Stomach (tissue), 9 donors: ENCODE measurements around the gene FAM47E. TPM values are rescaled to one million over a fixed set of nuclear protein-coding genes. Genes with fewer than 3 reads are reported as not detected.

Source experiments
- DNase-seq, 2 donors: peaks; one replicate each; pipeline versions ENCODE4 v3.0.0 to v3.0.0-alpha.2; 2013 to 2019
- H3K27ac ChIP-seq, 5 donors: fragments of 200-600 bp in 4 of 5; sonication (generic) in 4 of 5; one replicate each; pipeline ENCODE4 v1.5.1; 2013 to 2019; ENCODE audit warnings: mild to moderate bottlenecking in 1 of 5, moderate library complexity in 1 of 5
- H3K27me3 ChIP-seq, 3 donors: fragments of 200-600 bp; sonication (generic); one replicate each; pipeline ENCODE4 v1.5.1; 2017 to 2019; ENCODE audit warnings: mixed run types in 1 of 3
- H3K36me3 ChIP-seq, 4 donors: fragments of 200-600 bp; sonication (generic); 1 replicate in 3 of 4; 2 replicates in 1 of 4; pipeline ENCODE4 v1.5.1; 2016 to 2019
- H3K4me1 ChIP-seq, 4 donors: fragments of 200-600 bp; sonication (generic); one replicate each; pipeline ENCODE4 v1.5.1; 2016 to 2019
- H3K4me3 ChIP-seq, 4 donors: fragments of 200-600 bp; sonication (generic) in 3 of 4; one replicate each; pipeline ENCODE4 v1.5.1; 2016 to 2019; ENCODE audit warnings: mild to moderate bottlenecking in 1 of 4
- H3K9me3 ChIP-seq, 4 donors: fragments of 200-600 bp; sonication (generic); one replicate each; pipeline ENCODE4 v1.5.1; 2016 to 2019
- CTCF ChIP-seq, 7 experiments: fragments of 450-650 bp in 4 of 7; fragments of 200-600 bp in 3 of 7; sonication (generic) in 3 of 7; IDR thresholded peaks; one replicate each; pipeline ENCODE4 v1.5.1; 2016 to 2019; ENCODE audit warnings: antibody characterized with exemption in 7 of 7, control low read depth in 2 of 7, mild to moderate bottlenecking in 1 of 7
- EP300 ChIP-seq: sonication (generic); formaldehyde crosslinking; IDR thresholded peaks from one replicate; pipeline ENCODE4 v1.6.1; 2017; ENCODE audit warnings: antibody characterized with exemption
- POLR2A ChIP-seq, 4 donors: fragments of 450-650 bp; IDR thresholded peaks; one replicate each; pipeline ENCODE4 v1.6.1; 2016; ENCODE audit warnings: antibody characterized with exemption in 4 of 4, control low read depth in 2 of 4, mild to moderate bottlenecking in 1 of 4, moderate library complexity in 1 of 4
- POLR2AphosphoS5 ChIP-seq, 3 donors: sonication (generic); formaldehyde crosslinking; IDR thresholded peaks; one replicate each; pipeline ENCODE4 v1.6.1; 2016; ENCODE audit warnings: antibody characterized with exemption in 3 of 3
- WGBS, 5 donors: extraction: QIAGEN DNeasy Blood & Tissue Kit in 3 of 5; methylation state at CpG; one replicate each; pipeline versions ENCODE4 v1.1.5 to v1.1.7; 2013 to 2018; 5-methylcytosine and 5-hydroxymethylcytosine counted together
- intact Hi-C: fragments of 100-400 bp; cut with DNase I; formaldehyde crosslinking; loops from one replicate; pipeline ENCODE4 v1.15.1; 2023; ENCODE audit warnings: low total_unique reads
- polyA plus RNA-seq, 3 donors: library from polyadenylated mRNA; stranded (reverse); fragments of 200-250 nt; gene quantifications; one replicate each; pipeline ENCODE4 v1.2.3, GENCODE V29; 2013
- total RNA-seq, 5 donors: library from RNA; depleted of rRNA; stranded (reverse); fragments of >200 nt; gene quantifications; one replicate each; pipeline versions ENCODE4 v1.1.0 to v1.2.3, GENCODE V29; 2014 to 2016
- donor health status: healthy with polysubstance abuse.
- donor health status: Bipolar disorder and iron deficiency.
- donor health status: healthy.

The FAM47E gene
- total and polyA plus RNA-seq, 8 donors: under 0.01 to 10.8 (median 6.5) TPM; not detected in 1

GRCh38 chr4:76266627-76267026 is 15.1 kb downstream of the FAM47E start:
- intact Hi-C loops: no loop called here
- WGBS, 5 donors: 58 to 68% (median 68%) methylated on average over 3 of the region's 3 CpGs

GRCh38 chr4:76267811-76268210 is 16.3 kb downstream of the FAM47E start:
- Histone ChIP-seq H3K9me3 (no peaks in the 10 kb centered on the region), H3K36me3 (peaks cover 0 to 32% (median 4%) of the 10 kb centered on the region in 4 donors), H3K27ac (no peak overlapping the region), H3K27me3 (no peaks in the 10 kb centered on the region), H3K4me3 (no peak overlapping the region), H3K4me1 (peaks cover 0 to 7% (median 0%) of the 10 kb centered on the region in 4 donors)
- intact Hi-C loops: no loop called here
- no peak for TF ChIP-seq EP300
- TF ChIP-seq POLR2AphosphoS5 (IDR thresholded peaks at IDR 0.05): no peak
- no peak for TF ChIP-seq CTCF (IDR thresholded peaks at IDR 0.05)
- no peak for TF ChIP-seq POLR2A (IDR thresholded peaks at IDR 0.05)
- 94 to 98% (median 96%) methylated on average over 6 of the region's 6 CpGs for WGBS, 5 donors
- DNase-seq: no peak

More at GRCh38 chr4:76266627-76267026, 15.1 kb downstream of the FAM47E start:
- H3K4me1 ChIP-seq: no peaks in the 10 kb centered on the region
- TF ChIP-seq POLR2AphosphoS5 (IDR thresholded peaks at IDR 0.05) (no peak), CTCF (IDR thresholded peaks at IDR 0.05) (no peak), POLR2A (IDR thresholded peaks at IDR 0.05) (no peak), EP300 (no peak)
- H3K27ac ChIP-seq: no peak overlapping the region
- H3K4me3 ChIP-seq: no peak overlapping the region
- DNase-seq: no peak
- no peaks in the 10 kb centered on the region for H3K9me3 ChIP-seq
- no peaks in the 10 kb centered on the region for H3K27me3 ChIP-seq
- H3K36me3 ChIP-seq: peaks cover 0 to 32% (median 4%) of the 10 kb centered on the region in 4 donors

- H3K4me1 ChIP-seq: peaks cover 0 to 7% (median 0%) of the 10 kb centered on the region in 4 donors
- no peak for TF ChIP-seq CTCF (IDR thresholded peaks at IDR 0.05)
- no peak for TF ChIP-seq POLR2A (IDR thresholded peaks at IDR 0.05)
- no peak for TF ChIP-seq EP300
- no peak for TF ChIP-seq POLR2AphosphoS5 (IDR thresholded peaks at IDR 0.05)
- H3K27ac ChIP-seq: no peak overlapping the region
- intact Hi-C loops: no loop called here
- DNase-seq: no peak
- 85 to 92% (median 90%) methylated on average over 11 of the region's 11 CpGs for WGBS, 5 donors
- no peaks in the 10 kb centered on the region for H3K9me3 ChIP-seq
- no peaks in the 10 kb centered on the region for H3K27me3 ChIP-seq
- H3K36me3 ChIP-seq: peaks cover 0 to 24% (median 0%) of the 10 kb centered on the region in 4 donors
- H3K4me3 ChIP-seq: no peak overlapping the region
Measured at GRCh38 chr4:76270244-76271175, 19.0 kb downstream of the FAM47E start.

- Histone ChIP-seq H3K36me3 (peaks cover 0 to 17% (median 0%) of the 10 kb centered on the region in 4 donors), H3K4me3 (no peak overlapping the region), H3K9me3 (no peaks in the 10 kb centered on the region), H3K27ac (no peak overlapping the region), H3K4me1 (peaks cover 0 to 7% (median 0%) of the 10 kb centered on the region in 4 donors), H3K27me3 (no peaks in the 10 kb centered on the region)
- no peak for DNase-seq
- intact Hi-C loops: no loop called here
- WGBS, 5 donors: 89 to 97% (median 95%) methylated on average over 6 of the region's 6 CpGs
- no peak for TF ChIP-seq POLR2AphosphoS5 (IDR thresholded peaks at IDR 0.05)
- TF ChIP-seq EP300: no peak
- no peak for TF ChIP-seq CTCF (IDR thresholded peaks at IDR 0.05)
- no peak for TF ChIP-seq POLR2A (IDR thresholded peaks at IDR 0.05)
Measured at GRCh38 chr4:76271248-76271647, 19.7 kb downstream of the FAM47E start.
